ENCODE data around the gene TIMP2.
A peak's percentile ranks its signal among the peaks of the same experiment; 100 is the strongest.

TIMP2 gene

DNA sequence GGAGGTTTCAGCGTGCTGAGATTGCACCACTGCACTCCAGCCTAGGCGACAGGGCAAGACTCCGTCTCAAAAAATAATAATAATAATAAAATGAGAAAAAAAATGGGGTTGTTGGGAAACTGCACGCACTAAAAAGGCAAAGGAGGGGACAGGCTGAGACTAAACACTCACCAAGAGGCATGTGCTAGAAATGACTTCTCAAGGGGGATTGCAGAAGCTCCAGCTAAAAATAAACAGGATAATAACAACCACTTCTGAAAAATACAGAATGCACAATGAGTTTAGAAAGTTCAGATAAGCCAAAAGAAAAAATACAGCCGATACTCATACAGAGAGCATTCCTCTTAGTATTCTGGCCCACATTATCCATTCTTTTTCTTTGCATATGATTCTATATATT is 15.1 kb upstream of the TIMP2 start:
- Histone ChIP-seq H3K9ac (ENCODE audit: low read length) (no peak overlapping the region), H3K4me3 (ENCODE audit: low read depth in 1 of 2, low read length in 2 of 2) (no peak overlapping the region), H3K27ac (ENCODE audit: low read depth, low read length) (no peak overlapping the region), H3K27me3 (ENCODE audit: control insufficient read depth in 1 of 2, insufficient read depth in 2 of 2, low read length in 2 of 2) (no peaks in the 10 kb centered on the region), H3K36me3 (ENCODE audit: insufficient read depth, low read length) (no peaks in the 10 kb centered on the region), H3K4me1 (ENCODE audit: insufficient read depth, low read length) (peaks cover 11% of the 10 kb centered on the region), H3K9me3 (ENCODE audit: low read length) (no peaks in the 10 kb centered on the region)

DNA sequence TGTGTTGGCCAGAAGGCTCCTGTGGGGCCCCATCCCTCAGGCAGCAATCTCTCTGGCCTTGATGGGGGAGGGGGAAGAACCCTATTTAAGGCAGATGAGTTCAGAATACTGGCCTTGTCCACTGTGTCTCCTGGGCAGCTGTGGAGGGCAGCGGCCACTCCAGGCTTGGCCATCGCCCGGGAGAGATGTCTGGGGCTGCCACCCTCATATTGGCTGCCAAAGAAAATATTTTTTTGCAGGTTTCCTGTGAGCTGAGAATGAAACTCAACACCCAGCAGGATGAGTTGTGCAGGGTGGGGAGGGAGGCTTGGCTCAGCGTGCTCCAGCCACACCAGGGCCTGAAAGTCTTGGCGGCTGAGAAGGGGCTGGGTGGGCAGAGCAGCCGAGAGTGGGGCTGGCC is 14.4 kb upstream of the TIMP2 start:
- H3K27me3 ChIP-seq (ENCODE audit: control insufficient read depth in 1 of 2, insufficient read depth in 2 of 2, low read length in 2 of 2): no peaks in the 10 kb centered on the region
- no peak overlapping the region for H3K27ac ChIP-seq (ENCODE audit: low read depth, low read length)
- peaks cover 17% of the 10 kb centered on the region for H3K4me1 ChIP-seq (ENCODE audit: insufficient read depth, low read length)
- no peak overlapping the region for H3K4me3 ChIP-seq (ENCODE audit: low read depth in 1 of 2, low read length in 2 of 2)
- H3K9ac ChIP-seq (ENCODE audit: low read length): no peak overlapping the region
- H3K36me3 ChIP-seq (ENCODE audit: insufficient read depth, low read length): no peaks in the 10 kb centered on the region
- no peaks in the 10 kb centered on the region for H3K9me3 ChIP-seq (ENCODE audit: low read length)

DNA sequence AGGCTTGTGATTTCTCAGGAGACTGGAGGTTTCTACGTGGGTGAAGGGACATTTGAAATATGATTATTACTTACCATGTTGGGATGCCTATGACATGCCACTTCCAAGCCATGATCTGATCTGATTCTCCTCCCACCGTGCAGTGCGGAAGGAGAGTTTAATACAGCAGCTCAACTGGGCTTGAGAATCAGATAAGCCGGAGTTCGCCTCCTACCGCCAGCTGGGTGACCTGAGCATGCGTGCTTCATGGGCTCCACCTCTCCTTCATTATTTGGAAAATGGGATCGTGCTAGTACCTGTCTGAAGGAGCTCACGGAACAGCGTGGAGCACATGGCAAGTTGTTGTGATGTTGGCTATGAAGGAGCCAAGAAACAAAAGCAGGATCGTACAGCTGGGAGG is 12.4 kb upstream of the TIMP2 start:
- Histone ChIP-seq H3K4me1 (ENCODE audit: insufficient read depth, low read length) (peaks cover 32% of the 10 kb centered on the region), H3K4me3 (ENCODE audit: low read depth in 1 of 2, low read length in 2 of 2) (no peak overlapping the region), H3K9me3 (ENCODE audit: low read length) (no peaks in the 10 kb centered on the region), H3K27ac (ENCODE audit: low read depth, low read length) (no peak overlapping the region), H3K9ac (ENCODE audit: low read length) (no peak overlapping the region), H3K36me3 (ENCODE audit: insufficient read depth, low read length) (no peaks in the 10 kb centered on the region), H3K27me3 (ENCODE audit: control insufficient read depth in 1 of 2, insufficient read depth in 2 of 2, low read length in 2 of 2) (no peaks in the 10 kb centered on the region)

GRCh38 chr17:78935419-78936323 is 10.5 kb upstream of the TIMP2 start:
- peak overlapping the region; percentile 84 for H3K27ac ChIP-seq (ENCODE audit: low read depth, low read length)

GRCh38 chr17:78934681-78935418 is 9.7 kb upstream of the TIMP2 start:
- Histone ChIP-seq H3K27me3 (ENCODE audit: control insufficient read depth in 1 of 2, insufficient read depth in 2 of 2, low read length in 2 of 2) (no peaks in the 10 kb centered on the region), H3K27ac (ENCODE audit: low read depth, low read length) (peak overlapping the region; percentile 84), H3K9ac (ENCODE audit: low read length) (peak overlapping the region; percentile 87), H3K4me1 (ENCODE audit: insufficient read depth, low read length) (peaks cover 32% of the 10 kb centered on the region), H3K36me3 (ENCODE audit: insufficient read depth, low read length) (no peaks in the 10 kb centered on the region), H3K4me3 (ENCODE audit: low read depth in 1 of 2, low read length in 2 of 2) (peak overlapping the region; percentile 12 to 52), H3K9me3 (ENCODE audit: low read length) (no peaks in the 10 kb centered on the region)

More at GRCh38 chr17:78935419-78936323, 10.5 kb upstream of the TIMP2 start:
- no peak overlapping the region for H3K9ac ChIP-seq (ENCODE audit: low read length)
- no peak overlapping the region for H3K4me3 ChIP-seq (ENCODE audit: low read depth in 1 of 2, low read length in 2 of 2)
- no peaks in the 10 kb centered on the region for H3K27me3 ChIP-seq (ENCODE audit: control insufficient read depth in 1 of 2, insufficient read depth in 2 of 2, low read length in 2 of 2)
- H3K36me3 ChIP-seq (ENCODE audit: insufficient read depth, low read length): no peaks in the 10 kb centered on the region
- H3K9me3 ChIP-seq (ENCODE audit: low read length): no peaks in the 10 kb centered on the region
- peaks cover 32% of the 10 kb centered on the region for H3K4me1 ChIP-seq (ENCODE audit: insufficient read depth, low read length)

DNA sequence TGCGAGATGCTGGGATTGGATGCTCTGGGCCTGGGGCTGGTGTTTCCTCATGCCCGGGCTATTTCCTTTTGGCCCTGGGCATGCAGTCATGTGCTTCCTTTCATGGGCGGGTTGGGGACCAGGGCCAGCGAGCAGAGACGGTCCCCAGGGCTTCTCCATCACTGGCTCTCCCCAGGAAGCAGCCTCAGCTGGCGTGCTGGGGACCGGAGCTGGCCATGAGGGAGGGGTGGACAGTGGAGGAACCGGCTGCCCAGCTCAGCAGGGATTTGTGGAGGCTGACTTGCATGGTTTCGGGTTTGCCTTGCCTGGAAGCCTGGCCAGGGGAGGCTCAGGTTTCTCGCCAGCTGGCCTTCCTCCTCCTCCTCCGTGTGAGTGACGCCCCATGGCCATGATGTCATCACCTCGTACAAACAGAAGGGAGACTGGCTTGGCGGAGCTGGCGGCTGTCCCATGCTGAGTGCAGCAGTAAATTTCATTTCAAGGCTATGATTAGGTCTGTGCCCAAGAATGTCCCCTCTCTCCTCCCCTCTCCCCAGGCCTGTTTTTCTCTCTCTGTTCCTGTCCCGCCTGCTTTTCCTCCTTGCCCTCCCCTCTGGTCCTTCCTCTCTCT is 8.9 kb upstream of the TIMP2 start:
- peak overlapping the region; percentile 87 for H3K9ac ChIP-seq (ENCODE audit: low read length)
- no peaks in the 10 kb centered on the region for H3K36me3 ChIP-seq (ENCODE audit: insufficient read depth, low read length)
- peaks cover 32% of the 10 kb centered on the region for H3K4me1 ChIP-seq (ENCODE audit: insufficient read depth, low read length)
- H3K9me3 ChIP-seq (ENCODE audit: low read length): no peaks in the 10 kb centered on the region
- peak overlapping the region; percentile 84 for H3K27ac ChIP-seq (ENCODE audit: low read depth, low read length)
- no peaks in the 10 kb centered on the region for H3K27me3 ChIP-seq (ENCODE audit: control insufficient read depth in 1 of 2, insufficient read depth in 2 of 2, low read length in 2 of 2)
- peak overlapping the region in 1 of 2 donors; percentile 52 for H3K4me3 ChIP-seq (ENCODE audit: low read depth in 1 of 2, low read length in 2 of 2)

- peaks cover 32% of the 10 kb centered on the region for H3K4me1 ChIP-seq (ENCODE audit: insufficient read depth, low read length)
- H3K27me3 ChIP-seq (ENCODE audit: control insufficient read depth in 1 of 2, insufficient read depth in 2 of 2, low read length in 2 of 2): no peaks in the 10 kb centered on the region
- H3K36me3 ChIP-seq (ENCODE audit: insufficient read depth, low read length): no peaks in the 10 kb centered on the region
- H3K4me3 ChIP-seq (ENCODE audit: low read depth in 1 of 2, low read length in 2 of 2): peak overlapping the region in 1 of 2 donors; percentile 52
- H3K27ac ChIP-seq (ENCODE audit: low read depth, low read length): peak overlapping the region; percentile 84
- H3K9ac ChIP-seq (ENCODE audit: low read length): peak overlapping the region; percentile 87
- H3K9me3 ChIP-seq (ENCODE audit: low read length): no peaks in the 10 kb centered on the region
Measured at GRCh38 chr17:78933025-78933958, 8.1 kb upstream of the TIMP2 start.

GRCh38 chr17:78929908-78930775 is 5.0 kb upstream of the TIMP2 start:
- Histone ChIP-seq H3K36me3 (ENCODE audit: insufficient read depth, low read length) (no peaks in the 10 kb centered on the region), H3K4me3 (ENCODE audit: low read depth in 1 of 2, low read length in 2 of 2) (no peak overlapping the region), H3K27ac (ENCODE audit: low read depth, low read length) (no peak overlapping the region), H3K9me3 (ENCODE audit: low read length) (no peaks in the 10 kb centered on the region), H3K27me3 (ENCODE audit: control insufficient read depth in 1 of 2, insufficient read depth in 2 of 2, low read length in 2 of 2) (no peaks in the 10 kb centered on the region), H3K9ac (ENCODE audit: low read length) (no peak overlapping the region), H3K4me1 (ENCODE audit: insufficient read depth, low read length) (peaks cover 26% of the 10 kb centered on the region)

DNA sequence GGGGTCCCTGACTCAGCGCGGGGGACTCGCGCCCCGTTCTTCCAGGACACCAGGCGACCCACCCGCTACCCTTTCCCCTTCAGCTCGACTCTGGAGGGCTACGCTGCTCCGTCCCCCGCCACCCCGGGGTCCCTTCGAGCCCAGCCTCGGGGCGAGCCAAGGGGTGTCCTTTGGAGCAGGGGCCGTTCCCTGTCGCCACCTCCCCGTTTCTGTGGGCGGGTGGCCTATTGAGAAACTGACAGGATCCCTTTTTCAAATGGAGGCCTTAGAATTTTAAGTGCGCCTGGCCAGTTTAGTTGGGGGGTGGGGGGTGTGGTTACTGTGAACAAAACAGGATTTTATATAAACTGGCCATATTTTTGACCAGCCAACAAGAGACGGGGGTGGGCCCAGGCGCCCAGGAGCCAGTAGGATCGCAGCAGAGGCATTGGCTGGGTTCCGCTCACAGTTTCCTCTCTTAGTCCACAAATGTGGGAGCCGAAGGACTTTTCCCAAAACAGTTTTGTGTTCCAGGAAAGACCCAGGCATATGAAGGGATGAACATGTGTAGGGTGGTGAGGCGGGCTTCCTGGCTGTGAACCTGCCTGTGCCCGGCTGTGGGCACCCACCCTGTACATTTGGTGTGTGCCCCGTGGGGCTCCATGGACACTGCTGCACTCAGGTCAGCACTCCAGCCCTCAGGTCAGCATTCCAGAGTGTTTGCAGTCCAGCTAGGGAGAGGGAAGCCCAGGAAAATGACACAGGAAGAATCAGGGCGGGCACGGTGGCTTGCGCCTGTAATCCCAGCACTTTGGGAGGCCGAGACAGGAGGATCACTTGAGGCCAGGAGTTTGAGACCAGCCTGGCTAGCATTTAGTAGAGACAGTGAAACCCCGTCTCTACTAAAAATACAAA is 722 bp upstream of the TIMP2 start:
- H3K9ac ChIP-seq (ENCODE audit: low read length): peak overlapping the region; percentile 39
- H3K27ac ChIP-seq (ENCODE audit: low read depth, low read length): peak overlapping the region; percentile 100
- H3K4me1 ChIP-seq (ENCODE audit: insufficient read depth, low read length): peaks cover 32% of the 10 kb centered on the region
- H3K4me3 ChIP-seq (ENCODE audit: low read depth in 1 of 2, low read length in 2 of 2): peak overlapping the region; percentile 50 to 61
- peaks cover 2% of the 10 kb centered on the region for H3K36me3 ChIP-seq (ENCODE audit: insufficient read depth, low read length)
- no peaks in the 10 kb centered on the region for H3K9me3 ChIP-seq (ENCODE audit: low read length)
- H3K27me3 ChIP-seq (ENCODE audit: control insufficient read depth in 1 of 2, insufficient read depth in 2 of 2, low read length in 2 of 2): no peaks in the 10 kb centered on the region

All from muscle layer of colon (tissue), 2 donors.